DMS153 treated with DMSO at 0.1 percent for 48 hours (cell line): ENCODE data around the gene OR7G1.

Experiments used
- DNase-seq: peaks from one replicate; lab custom pipeline; 2025; ENCODE audit not compliant: unreplicated experiment; lab: John Stamatoyannopoulos, UW

OR7G1 gene, protein sequence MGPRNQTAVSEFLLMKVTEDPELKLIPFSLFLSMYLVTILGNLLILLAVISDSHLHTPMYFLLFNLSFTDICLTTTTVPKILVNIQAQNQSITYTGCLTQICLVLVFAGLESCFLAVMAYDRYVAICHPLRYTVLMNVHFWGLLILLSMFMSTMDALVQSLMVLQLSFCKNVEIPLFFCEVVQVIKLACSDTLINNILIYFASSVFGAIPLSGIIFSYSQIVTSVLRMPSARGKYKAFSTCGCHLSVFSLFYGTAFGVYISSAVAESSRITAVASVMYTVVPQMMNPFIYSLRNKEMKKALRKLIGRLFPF

DNA sequence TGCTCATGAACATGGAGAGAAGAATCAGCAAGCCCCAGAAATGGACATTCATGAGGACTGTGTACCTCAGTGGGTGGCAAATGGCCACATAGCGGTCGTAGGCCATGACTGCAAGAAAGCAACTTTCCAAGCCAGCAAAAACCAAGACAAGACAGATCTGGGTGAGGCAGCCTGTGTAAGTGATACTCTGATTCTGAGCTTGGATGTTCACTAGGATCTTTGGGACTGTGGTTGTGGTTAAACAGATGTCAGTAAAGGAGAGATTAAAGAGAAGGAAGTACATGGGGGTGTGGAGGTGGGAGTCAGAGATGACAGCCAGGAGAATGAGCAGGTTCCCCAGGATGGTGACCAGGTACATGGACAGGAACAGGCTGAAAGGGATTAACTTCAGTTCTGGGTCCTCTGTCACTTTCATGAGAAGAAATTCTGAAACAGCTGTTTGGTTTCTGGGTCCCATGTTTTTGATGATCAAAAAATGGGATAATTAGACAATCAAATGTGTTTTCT is at the start of gene OR7G1:
Gene OR7G1, minus strand, starts transcription at position 457 of the 507 bp plus-strand sequence. Its CDS starts 0 bp downstream, at position 457.
- no peak for DNase-seq

DNA sequence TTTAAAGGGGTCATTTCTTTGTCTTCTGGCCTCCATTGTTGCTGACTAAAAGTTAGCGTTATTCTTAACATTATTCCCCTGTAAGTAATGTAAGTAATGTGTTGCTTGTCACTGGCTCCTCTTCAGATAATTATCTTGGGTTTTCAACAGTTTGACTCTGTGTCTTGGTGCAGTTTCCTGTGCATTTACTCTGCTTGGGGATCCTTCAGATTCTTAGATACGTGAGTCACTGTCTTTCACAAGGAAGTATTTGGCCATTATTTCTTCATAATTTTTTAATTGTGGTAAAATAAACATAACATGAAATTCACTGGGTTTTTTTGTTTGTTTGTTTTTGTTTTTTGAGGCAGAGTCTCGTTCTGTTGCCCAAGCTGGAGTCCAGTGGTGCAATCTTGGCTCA is 49.7 kb upstream of the OR7G1 start:
- no peak for DNase-seq

DNA sequence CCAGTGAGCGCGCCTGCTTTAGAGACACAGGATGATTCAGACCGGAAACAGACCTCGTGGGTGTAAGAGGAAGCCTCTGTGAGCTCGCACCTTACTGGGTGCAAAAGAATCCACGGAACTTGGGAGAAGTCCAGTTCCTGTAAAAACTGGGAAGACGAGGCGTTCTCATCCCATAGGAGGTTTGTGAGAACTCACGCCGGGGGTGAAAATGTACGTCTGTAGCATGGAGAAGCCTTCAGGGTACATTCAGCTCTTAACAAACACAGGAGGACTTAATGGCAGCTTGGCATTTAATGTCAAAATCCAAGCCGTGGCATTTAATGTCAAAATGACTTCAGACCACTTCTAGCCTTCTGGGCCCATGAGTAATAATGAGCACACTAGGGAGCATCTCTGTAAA is 45.9 kb upstream of the OR7G1 start:
- DNase-seq, result no peak

DNA sequence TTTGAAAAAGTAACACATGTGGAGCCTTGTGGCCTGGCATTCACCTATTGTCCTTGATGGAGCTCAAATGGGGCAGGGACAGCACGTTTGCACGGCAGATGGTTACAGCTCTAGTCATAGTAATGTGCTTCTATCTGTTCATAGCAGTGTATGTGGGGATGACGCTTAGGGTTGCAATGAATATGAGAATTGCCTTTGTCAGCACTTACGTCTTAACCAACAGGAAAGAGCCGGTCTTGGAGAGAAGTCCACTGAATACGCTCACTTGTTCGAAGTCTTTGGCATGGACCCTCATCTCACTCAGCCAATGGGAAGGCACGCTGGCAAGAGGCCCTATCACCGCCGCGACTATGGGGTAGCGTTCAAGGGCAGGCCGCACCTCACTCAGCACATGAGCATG is 44.3 kb upstream of the OR7G1 start:
- DNase-seq, result no peak

DNA sequence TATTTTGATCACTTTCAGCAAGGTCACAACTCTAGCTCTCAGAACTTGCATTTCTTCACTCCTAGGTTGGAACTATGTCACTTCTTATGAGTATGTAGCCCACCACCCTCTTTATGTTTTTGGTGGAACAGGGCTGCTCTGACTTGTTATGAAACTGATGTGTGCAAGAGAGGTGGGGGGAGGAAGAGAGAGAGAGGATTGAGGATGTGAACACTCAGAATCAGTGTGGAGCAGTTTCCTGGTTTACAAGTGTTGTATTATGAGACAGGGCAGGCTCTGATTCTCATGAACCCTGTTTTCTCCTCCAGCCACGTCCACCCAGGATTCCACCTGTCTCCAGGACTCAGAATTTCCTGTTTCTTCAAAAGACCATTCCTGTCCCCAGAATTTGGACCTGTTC is 40.7 kb upstream of the OR7G1 start:
- DNase-seq, result no peak

DNA sequence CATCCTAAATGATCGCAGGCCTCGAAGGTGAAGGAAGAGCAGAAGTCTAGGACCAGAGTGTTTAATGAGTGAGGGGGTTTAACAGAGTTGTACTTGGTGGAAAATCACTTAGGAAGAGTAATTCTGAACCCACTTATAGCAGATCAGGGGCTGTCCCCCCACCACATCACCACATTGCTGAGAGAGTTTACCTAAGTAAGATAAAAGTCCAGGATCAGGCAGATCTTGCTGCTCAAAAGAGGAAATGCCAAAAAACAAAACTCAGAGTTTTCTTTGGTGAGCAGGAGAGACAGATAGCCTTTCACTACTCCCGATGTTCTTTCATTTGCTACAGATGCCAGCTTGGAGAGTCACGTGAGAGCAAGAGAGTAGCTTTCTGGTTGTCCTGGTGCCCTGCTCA is 40.0 kb upstream of the OR7G1 start:
- DNase-seq, result no peak

DNA sequence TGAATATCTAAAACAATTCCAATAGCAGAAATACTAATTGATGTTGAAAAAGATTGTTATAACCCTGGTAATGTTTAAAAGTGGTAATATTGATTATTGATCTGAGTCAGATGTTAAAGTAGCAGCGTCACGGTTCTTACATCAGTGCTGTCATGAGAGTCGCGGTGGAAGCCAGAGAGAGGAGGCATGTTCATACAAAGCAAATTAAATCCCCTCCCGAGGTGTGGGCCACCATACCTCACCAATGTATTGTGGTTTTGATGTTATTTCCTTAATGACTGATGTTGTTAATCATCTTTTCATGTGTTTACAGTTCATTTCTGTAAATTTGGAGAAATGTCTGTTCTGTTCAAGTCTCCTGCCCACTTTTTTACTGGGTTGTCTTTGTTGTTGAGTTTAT is 35.8 kb upstream of the OR7G1 start:
- DNase-seq, result no peak

DNA sequence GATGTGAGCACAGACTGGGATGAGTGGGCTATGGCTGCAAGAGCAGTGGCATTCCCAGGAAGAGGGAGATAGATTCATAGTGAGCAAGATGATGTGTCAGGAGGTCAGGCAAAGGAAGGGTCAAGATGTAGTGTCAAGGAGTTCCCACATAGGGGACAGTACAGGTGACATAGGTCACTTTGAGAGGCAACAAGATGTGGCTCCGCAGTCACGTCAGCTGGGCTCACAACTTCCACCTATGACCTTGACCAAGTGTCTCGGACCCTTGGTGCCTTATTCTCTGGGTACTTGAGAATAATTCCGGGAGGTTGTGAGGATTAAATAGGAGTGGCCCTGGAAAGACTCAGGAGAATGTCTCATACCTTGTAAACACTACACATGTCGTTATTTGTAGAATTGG is 35.1 kb upstream of the OR7G1 start:
- DNase-seq, result no peak

DNA sequence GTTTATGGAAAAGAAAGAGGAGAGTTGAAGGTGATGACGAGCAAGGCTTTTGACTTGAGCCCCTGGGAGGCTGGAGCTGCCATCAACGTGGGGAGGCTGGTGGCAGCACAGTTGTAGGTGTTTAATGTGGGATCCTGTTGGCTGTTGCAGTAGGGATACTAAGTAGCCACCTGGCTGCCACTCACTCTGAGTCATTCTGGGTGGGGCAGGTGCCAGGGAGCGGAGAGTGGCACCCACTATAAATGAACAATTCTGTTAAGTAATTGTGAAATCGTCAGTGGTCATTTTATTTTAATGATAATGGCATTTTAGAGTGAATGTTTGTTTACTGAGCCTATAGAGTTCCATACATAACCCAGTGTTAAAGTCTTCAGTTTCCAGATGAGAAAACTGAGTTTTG is 34.4 kb upstream of the OR7G1 start:
- DNase-seq, result no peak

DNA sequence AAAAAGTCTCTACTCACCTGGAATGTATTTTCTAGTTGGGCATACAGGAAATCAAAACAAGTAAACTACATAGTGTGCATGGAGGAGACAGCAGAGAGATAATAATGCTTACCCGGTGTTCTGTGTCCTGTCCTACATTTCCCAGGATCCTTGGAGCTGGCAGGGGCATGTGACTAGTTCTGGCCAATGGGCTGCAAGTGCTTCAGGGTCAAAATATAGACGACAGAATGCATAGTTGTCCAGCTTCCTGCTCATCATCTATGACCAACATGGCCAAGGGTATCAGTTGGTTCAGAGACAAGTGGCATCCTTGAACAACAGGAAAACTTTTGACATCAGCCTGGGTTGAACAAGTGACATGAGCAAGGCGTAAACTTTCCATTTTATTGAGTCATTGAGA is 33.1 kb upstream of the OR7G1 start:
- no peak for DNase-seq

DNA sequence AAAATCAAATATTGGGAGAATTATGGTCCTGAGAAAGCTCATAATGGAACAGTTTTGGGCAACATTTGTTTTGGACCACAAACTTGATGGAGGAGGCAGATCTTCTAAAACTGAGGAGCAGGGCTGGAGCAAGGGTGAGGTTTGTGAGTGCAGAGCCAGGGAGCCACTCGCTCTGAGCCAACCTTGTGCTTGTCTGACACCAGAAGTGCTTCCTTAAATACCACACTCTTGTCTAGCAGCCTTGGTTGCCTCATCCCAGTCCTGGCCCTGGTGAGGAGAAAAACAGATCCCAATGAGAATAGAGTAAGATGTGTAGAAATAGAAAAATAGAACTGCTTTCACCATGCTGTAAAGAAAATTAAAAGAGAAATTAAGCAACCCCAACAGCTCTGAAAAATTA is 31.3 kb upstream of the OR7G1 start:
- no peak for DNase-seq

DNA sequence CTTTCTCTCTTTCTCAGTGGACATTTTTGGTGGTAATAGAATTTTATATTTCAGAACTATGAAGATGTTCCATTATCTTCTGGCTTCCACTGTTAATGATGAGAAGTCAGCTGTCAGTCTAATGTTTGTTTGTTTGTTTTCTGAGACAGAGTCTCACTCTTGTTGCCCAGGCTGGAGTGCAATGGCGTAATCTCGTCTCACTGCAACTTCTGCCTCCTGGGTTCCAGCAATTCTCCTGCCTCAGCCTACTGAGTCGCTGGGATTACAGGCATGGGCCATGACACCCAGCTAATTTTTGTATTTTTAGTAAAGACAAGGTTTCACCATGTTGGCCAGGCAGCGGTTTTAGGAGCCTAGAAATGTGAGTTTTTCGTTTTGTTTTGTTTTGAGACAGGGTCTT is 29.4 kb upstream of the OR7G1 start:
- no peak for DNase-seq

DNA sequence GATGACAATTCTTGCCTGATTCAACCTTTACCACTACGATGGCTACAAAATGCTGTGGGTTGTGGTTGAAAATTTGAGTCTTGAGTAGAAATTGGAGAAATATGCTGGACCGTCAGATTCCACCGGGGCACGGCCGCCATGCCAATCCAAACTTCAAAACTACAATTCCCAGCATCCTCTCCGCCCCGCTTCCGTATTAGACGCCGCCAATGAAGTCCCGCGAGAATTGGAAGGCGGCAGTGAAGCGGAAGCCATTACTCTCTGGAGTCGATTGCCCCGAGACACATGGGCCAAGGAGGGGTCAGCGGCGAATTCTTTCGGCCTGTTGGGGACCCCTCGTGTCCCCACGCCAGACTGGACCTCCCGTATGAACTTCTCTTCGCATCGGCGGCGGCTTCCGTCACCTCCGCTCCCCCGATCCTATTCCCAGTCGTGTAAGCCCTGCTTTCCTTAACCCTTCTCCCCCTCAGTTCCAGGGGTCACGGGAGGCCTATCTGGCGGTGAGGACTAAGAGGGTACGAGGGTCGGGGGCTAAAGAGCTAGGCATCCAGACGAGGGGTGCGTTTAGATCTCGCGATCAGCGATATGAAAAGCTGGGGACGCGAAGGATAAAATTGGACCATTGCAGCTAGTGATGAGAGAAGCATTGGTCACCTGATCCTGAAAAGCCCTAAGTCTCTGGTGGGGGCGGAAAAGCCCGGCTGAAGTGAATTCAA is 24.8 kb upstream of the OR7G1 start, which contains the start of gene ZNF317:
Gene ZNF317, plus strand, starts transcription at position 239 of the 716 bp plus-strand sequence. CDS start 15,620 bp downstream, outside the sequence.
- peak; percentile 85 for DNase-seq

DNA sequence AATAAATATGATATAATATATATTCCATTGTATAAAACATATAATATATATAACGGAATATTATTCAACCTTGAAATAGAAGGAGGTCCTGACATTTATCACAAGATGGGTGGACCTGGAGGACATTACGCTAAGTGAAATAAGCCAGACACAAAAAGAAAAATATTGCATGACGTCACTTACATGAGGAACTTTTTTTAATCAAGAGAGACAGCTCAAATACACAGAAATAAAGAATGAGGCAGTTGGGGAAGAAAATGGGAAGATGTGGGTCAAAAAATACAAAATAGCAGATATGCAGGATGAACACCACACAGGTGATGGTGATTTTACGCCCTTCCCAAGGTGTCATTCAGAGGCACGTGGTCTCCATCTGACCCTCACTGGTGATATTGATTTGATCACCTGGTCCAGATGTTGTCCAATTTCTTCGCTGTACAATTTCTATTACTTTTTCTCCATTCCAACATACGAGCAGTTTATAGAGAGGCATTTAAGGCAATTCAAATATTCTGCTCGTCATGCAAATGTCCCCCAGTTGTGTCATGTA is 24.1 kb upstream of the OR7G1 start:
- no peak for DNase-seq

DNA sequence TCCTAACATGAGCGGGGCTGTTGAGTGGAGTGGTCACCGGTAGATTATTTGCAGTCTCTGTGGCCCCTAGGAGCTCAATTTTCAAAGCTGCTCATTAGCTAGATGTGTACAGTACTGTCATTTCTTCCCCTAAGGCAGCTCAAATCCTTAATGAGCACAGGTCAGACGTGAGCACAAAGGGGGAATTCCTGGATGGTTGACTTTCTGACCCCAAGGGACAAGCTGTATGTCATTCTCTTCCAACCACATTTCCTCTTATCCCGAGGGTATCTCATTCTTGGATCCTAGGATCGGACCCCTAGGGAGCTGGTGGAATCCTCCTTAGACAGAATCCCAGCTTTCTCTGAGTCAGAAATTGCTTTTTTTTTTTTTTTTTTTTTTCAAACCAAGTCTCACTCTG is 16.9 kb upstream of the OR7G1 start:
- no peak for DNase-seq

DNA sequence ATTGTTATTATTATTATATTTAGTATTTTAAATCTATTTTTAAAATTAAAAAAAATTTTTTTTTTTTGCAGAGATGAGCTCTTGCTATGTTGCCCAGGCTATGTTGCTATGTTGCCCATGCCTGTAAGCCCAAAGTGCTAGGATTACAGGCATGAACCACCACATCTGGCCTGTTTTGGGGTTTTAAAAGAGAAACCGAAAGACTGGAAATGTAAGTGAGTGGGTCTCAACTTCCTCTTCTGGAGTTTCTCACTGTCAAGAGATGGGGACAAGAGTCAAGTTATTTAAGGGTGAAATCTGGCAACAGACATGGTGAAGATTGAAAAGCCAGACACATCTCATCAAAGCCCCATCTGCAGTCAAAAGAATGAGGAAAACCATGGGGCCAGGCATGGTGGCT is 15.4 kb upstream of the OR7G1 start:
- DNase-seq, result no peak

DNA sequence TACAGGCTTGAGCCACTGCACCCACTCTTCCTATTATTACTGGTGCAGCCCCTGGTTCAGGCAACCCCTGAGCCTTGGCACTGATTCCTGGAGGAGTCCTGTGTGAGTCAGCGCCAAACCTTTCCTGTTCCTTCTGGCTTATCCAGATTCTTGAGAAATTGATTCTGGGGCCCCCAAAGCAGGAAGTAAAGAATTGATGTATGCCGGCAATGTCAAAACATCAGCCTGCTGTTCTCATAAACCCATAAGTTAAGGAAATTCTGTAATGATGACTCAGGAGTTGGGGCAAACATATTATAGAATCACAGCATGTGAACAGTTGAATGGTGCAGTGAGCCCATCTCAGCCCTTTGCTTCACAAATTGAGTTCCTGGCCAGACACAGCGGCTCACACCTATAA is 12.6 kb upstream of the OR7G1 start:
- no peak for DNase-seq

DNA sequence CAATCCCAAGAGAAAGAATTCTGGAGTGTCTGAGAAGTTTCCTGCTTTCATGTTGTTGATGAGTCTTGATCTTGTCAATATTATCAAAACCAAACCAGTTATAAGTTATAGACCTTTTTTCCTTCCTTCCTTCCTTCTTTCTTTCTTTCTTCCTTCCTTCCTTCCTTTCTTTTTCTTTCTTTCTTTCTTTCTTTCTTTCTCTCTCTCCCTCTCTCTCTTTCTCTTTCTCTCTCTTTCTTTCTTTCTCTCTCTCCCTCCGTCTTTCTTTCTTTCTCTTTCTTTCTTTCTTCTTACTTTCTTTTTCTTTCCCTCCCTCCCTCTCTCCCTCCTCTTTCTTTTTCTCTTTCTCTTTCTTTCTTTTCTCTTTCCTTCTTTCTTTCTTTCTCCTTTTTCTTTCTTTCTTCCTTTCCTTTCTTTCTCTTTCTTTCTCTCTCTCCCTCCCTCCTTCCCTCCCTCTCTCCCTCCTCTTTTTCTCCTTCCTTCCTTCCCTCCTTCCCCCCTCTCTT is 11.4 kb upstream of the OR7G1 start, which contains the start of gene OR7G3:
Gene OR7G3, minus strand, starts transcription at position 51 of the 506 bp plus-strand sequence. Its CDS starts 0 bp downstream, at position 51.
- no peak for DNase-seq

DNA sequence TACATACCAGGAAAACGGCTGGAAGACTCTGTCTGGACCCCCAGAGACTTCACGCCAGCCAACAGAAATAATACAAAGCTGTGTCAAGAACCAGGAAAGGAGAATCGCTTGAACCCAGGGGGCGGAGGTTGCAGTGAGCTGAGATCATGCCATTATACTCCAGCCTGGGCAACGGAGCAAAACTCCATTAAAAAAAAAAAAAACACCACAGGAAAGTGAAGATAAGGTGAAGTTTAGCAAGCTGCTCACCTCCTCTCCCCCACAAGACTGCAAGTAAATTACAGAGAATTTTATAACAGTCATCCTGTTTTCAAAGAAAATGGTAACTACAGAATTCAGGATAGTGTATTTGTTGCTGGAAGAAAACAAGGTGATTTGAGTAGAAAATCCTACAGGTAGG is 984 bp upstream of the OR7G1 start:
- DNase-seq, result no peak

DNA sequence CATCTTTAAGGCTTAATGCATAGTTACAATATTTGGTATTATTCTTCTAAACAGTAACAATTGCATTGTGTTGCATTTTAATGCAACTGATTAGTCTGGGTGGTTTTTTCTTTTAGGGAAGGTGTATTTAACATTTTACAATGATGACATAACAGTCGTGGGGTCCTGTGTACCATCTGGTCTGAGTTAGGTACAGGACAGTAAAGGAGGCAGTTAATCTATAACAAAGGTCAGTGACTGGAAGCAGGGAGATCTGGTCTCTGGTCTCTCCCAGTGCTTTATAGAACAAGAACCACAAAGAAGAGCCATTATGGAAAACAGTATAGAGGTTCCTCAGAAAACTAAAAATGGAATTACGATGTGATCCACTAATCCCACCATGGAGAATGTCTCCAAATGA is 5.6 kb downstream of the OR7G1 start:
- no peak for DNase-seq

DNA sequence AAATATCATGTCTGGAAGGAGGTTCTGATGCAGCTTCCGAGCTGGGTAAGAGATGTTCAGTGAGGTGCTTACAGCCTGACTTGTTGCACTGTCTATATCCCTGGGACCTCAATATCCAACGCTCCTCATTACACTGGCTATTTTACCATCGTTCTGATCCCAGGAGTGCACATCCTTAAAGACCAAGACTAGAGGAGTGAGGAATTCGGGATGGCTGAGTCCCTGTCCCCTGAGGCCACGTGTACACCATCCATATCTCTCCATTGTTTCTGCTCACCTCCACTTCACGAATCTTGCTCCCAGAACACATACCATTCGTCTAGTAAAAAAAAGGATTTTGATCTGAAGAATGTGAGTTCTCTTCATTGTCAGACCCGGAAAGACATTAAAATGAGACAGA is 8.2 kb downstream of the OR7G1 start, which contains the start of gene OR7G2:
Gene OR7G2, minus strand, starts transcription at position 101 of the 400 bp plus-strand sequence. CDS start 4,232 bp downstream, outside the sequence.
- no peak for DNase-seq

DNA sequence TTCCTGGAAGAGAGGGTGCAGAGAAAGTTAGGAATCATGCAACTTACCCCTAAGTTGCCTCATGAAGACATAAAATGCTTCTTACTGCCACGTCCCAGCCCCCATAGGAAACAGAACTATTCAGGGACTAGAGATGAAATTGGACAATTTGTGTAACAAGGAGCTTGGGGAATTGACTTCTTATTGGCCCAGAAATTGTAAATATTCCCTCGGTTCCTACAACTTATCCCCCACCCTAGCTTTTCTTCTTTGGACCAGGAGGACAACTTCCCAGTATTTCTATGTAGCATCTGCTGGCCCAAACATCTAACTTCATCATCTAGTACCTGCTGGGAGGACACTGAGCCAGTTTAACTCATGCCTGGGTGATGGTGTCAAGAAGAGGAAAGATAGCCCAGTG is 28.8 kb downstream of the OR7G1 start, which contains the start of gene OR1M1:
Gene OR1M1, plus strand, starts transcription at position 301 of the 400 bp plus-strand sequence. CDS start 6,184 bp downstream, outside the sequence.
- no peak for DNase-seq
